DOHH2 (cell line): ENCODE data around the gene TOM1.

Source experiments
- CTCF ChIP-seq: fragments of 200-600 bp; sonication (generic); IDR thresholded peaks from one replicate; pipeline ENCODE4 v1.5.1; 2014; ENCODE audit warnings: antibody characterized with exemption, mild to moderate bottlenecking, low read depth, low read length; ENCODE audit not compliant: poor library complexity, severe bottlenecking
- EZH2phosphoT487 ChIP-seq: fragments of 200-600 bp; sonication (generic); IDR thresholded peaks from 2 replicates; pipeline ENCODE4 v1.6.1; 2017; ENCODE audit warnings: borderline replicate concordance, mild to moderate bottlenecking, antibody characterized with exemption, low read length, moderate library complexity, mixed read lengths

DNA sequence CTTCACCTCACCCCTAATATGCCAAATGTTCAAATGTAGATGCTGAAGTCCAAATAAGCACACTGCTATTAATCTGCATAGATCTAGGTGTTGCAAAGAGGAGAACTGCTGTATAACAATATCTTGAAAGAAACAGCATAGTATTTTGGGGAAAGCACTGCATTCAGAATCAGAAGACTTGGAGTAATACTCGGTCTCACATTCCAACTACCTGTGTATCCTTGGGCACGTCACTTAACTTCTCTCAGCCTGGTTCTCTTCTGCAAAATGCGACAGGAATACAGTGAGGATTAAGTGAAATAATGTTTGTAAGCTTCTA is 42.7 kb upstream of the TOM1 start:
- TF ChIP-seq CTCF (no peak), EZH2phosphoT487 (no peak)
